Right lobe of liver (tissue), 6 donors: Measurements from ENCODE around the gene CKMT2. TPM values are rescaled to one million over a fixed set of nuclear protein-coding genes. Genes with fewer than 3 reads are reported as not detected.

Experiments
- ATAC-seq, 4 donors: fragments of 200-7000 bp; cut with Tn5 transposase; one replicate each; pipeline ENCODE4 v1.9.1; 2020; ENCODE audit warnings: mild to moderate bottlenecking in 4 of 4, moderate library complexity in 4 of 4
- DNase-seq, 3 donors: peaks; one replicate each; pipeline ENCODE4 v3.0.0-alpha.2; 2020
- H3K27ac ChIP-seq, 3 donors: fragments of 200-600 bp; one replicate each; pipeline ENCODE4 v1.8.0; 2022
- H3K27me3 ChIP-seq, 2 donors: fragments of 200-600 bp; one replicate each; pipeline ENCODE4 v1.8.0; 2022
- H3K36me3 ChIP-seq, 4 donors: fragments of 200-600 bp; sonication (generic) in 1 of 4; one replicate each; pipeline versions ENCODE4 v1.5.1 to v1.8.0; 2017 to 2022; ENCODE audit warnings: control low read depth in 1 of 4
- H3K4me1 ChIP-seq, 4 donors: fragments of 200-600 bp; sonication (generic) in 1 of 4; one replicate each; pipeline versions ENCODE4 v1.5.1 to v1.8.0; 2017 to 2022; ENCODE audit warnings: control low read depth in 1 of 4
- H3K4me3 ChIP-seq, 3 donors: fragments of 200-600 bp; one replicate each; pipeline ENCODE4 v1.8.0; 2022
- H3K9me3 ChIP-seq, 4 donors: fragments of 200-600 bp; sonication (generic) in 1 of 4; one replicate each; pipeline versions ENCODE4 v1.5.1 to v1.8.0; 2017 to 2022; ENCODE audit warnings: control low read depth in 1 of 4
- CTCF ChIP-seq, 4 donors: fragments of 200-600 bp in 3 of 4; fragments of 450-650 bp in 1 of 4; IDR thresholded peaks; one replicate each; pipeline versions ENCODE4 v1.5.1 to v1.8.0; 2016 to 2022; ENCODE audit warnings: antibody characterized with exemption in 4 of 4, mild to moderate bottlenecking in 2 of 4
- POLR2A ChIP-seq: fragments of 450-650 bp; IDR thresholded peaks from one replicate; pipeline ENCODE4 v1.6.1; 2017; ENCODE audit warnings: antibody characterized with exemption, mild to moderate bottlenecking
- WGBS: methylation state at CpG from one replicate; pipeline ENCODE4 v1.1.6; 2018; ENCODE audit warnings: low coverage, low lambda C conversion rate; ENCODE audit not compliant: insufficient coverage; ENCODE audit errors: missing lambda C conversion rate; 5-methylcytosine and 5-hydroxymethylcytosine counted together
- intact Hi-C, 2 donors: fragments of 100-400 bp; cut with DNase I; formaldehyde crosslinking; loops; one replicate each; pipeline versions ENCODE4 v1.11.2 to v1.14.1; 2022
- total RNA-seq, 6 experiments: library from RNA; depleted of rRNA in 2 of 6; stranded (reverse); fragments of >200 nt in 2 of 6; fragmentation: NEBNext Ultra II Directional in 3 of 6; extraction: Animal tissue kit (Norgen Biotek cat#: 25700) in 3 of 6; gene quantifications; one replicate each; pipeline versions ENCODE4 v1.1.0 to v1.2.4, GENCODE V29; 2016 to 2023
- donor health status: DM: no; HTN: yes; CAD: no.
- donor health status: DM: no; HTN: no; CAD: no.
- donor health status: DM: no; HTN: no; CAD: no.
- donor health status: DM: no; HTN: yes; CAD: no.
- donor health status: DM: no; HTN: yes; CAD: no.

CKMT2 gene
- total RNA-seq, 6 experiments from 2014 or later: 0.39 to 1.8 (median 0.80) TPM

- H3K36me3 ChIP-seq: no peaks in the 10 kb centered on the region
- H3K9me3 ChIP-seq: no peaks in the 10 kb centered on the region
- no peak for TF ChIP-seq POLR2A
- TF ChIP-seq CTCF (IDR thresholded peaks at IDR 0.05): no peak
- H3K4me1 ChIP-seq: no peaks in the 10 kb centered on the region
- no peak overlapping the region for H3K4me3 ChIP-seq
- no peak for ATAC-seq
- H3K27ac ChIP-seq: no peak overlapping the region
- intact Hi-C loops: no loop called here
- no peaks in the 10 kb centered on the region for H3K27me3 ChIP-seq
- no peak for DNase-seq
- 74% methylated on average over 1 of the region's 1 CpG for WGBS
Observed at GRCh38 chr5:81226949-81227348, 6.2 kb upstream of the CKMT2 start.

- no peaks in the 10 kb centered on the region for H3K36me3 ChIP-seq
- DNase-seq: no peak
- no peak overlapping the region for H3K4me3 ChIP-seq
- intact Hi-C loops: no loop called here
- peak in 1 of 4 donors; percentile 62 for ATAC-seq
- no peak overlapping the region for H3K27ac ChIP-seq
- TF ChIP-seq POLR2A: no peak
- TF ChIP-seq CTCF (IDR thresholded peaks at IDR 0.05): no peak
- no peaks in the 10 kb centered on the region for H3K27me3 ChIP-seq
- no peaks in the 10 kb centered on the region for H3K9me3 ChIP-seq
- H3K4me1 ChIP-seq: peaks cover 0 to 4% (median 0%) of the 10 kb centered on the region in 4 donors
- WGBS: 50% methylated on average over 4 of the region's 4 CpGs
Observed at GRCh38 chr5:81228084-81228483, 5.0 kb upstream of the CKMT2 start.

GRCh38 chr5:81230416-81230815 lies 2.7 kb upstream of the CKMT2 start:
- Histone ChIP-seq H3K36me3 (no peaks in the 10 kb centered on the region), H3K4me1 (peaks cover 0 to 8% (median 0%) of the 10 kb centered on the region in 4 donors), H3K27me3 (no peaks in the 10 kb centered on the region), H3K4me3 (no peak overlapping the region), H3K27ac (no peak overlapping the region), H3K9me3 (no peaks in the 10 kb centered on the region)
- TF ChIP-seq CTCF (IDR thresholded peaks at IDR 0.05) (no peak), POLR2A (no peak)
- intact Hi-C loops: no loop called here
- 65% methylated on average over 8 of the region's 8 CpGs for WGBS
- no peak for DNase-seq
- ATAC-seq: no peak

GRCh38 chr5:81232464-81233079 lies 550 bp upstream of the CKMT2 start:
- H3K9me3 ChIP-seq: no peaks in the 10 kb centered on the region
- WGBS: 74% methylated on average over 7 of the region's 12 CpGs
- peak overlapping the region in 2 of 3 donors; percentile 4 to 28 for H3K4me3 ChIP-seq
- intact Hi-C loops: no loop called here
- peak; percentile 9 to 34 (median 20) for ATAC-seq
- peaks cover 0 to 8% (median 0%) of the 10 kb centered on the region in 4 donors for H3K4me1 ChIP-seq
- no peaks in the 10 kb centered on the region for H3K27me3 ChIP-seq
- H3K27ac ChIP-seq: peak overlapping the region in 1 of 3 donors; percentile 19
- H3K36me3 ChIP-seq: no peaks in the 10 kb centered on the region
- TF ChIP-seq CTCF (IDR thresholded peaks at IDR 0.05) (no peak), POLR2A (no peak)
- DNase-seq: peak in 1 of 3 donors; percentile 53
